ENCODE data around the gene CALN1.

CALN1 gene

GRCh38 chr7:72321637-72322036 is 90.5 kb downstream of the CALN1 start:
- no peak for DNase-seq

- DNase-seq: no peak
These were observed 91.1 kb downstream of the CALN1 start for GRCh38 chr7:72321081-72321480.

- no peak for DNase-seq
These were observed 94.8 kb downstream of the CALN1 start for GRCh38 chr7:72317341-72317740.

- no peak for DNase-seq
These were observed 96.0 kb downstream of the CALN1 start for GRCh38 chr7:72316148-72316547.

- no peak for DNase-seq
These were observed 98.2 kb downstream of the CALN1 start for GRCh38 chr7:72313906-72314305.

GRCh38 chr7:72310301-72310700 is 101.8 kb downstream of the CALN1 start:
- DNase-seq: no peak

- DNase-seq: no peak
These were observed 102.7 kb downstream of the CALN1 start for GRCh38 chr7:72309476-72309875.

GRCh38 chr7:72308986-72309385 is 103.2 kb downstream of the CALN1 start:
- no peak for DNase-seq

GRCh38 chr7:72307566-72307965 is 104.6 kb downstream of the CALN1 start:
- DNase-seq: no peak

- DNase-seq: no peak
These were observed 113.2 kb downstream of the CALN1 start for GRCh38 chr7:72298912-72299311.

- no peak for DNase-seq
These were observed 114.0 kb downstream of the CALN1 start for GRCh38 chr7:72298091-72298490.

- no peak for DNase-seq
These were observed 114.5 kb downstream of the CALN1 start for GRCh38 chr7:72297636-72298035.

- no peak for DNase-seq
These were observed 119.3 kb downstream of the CALN1 start for GRCh38 chr7:72292794-72293193.

- no peak for DNase-seq
These were observed 120.0 kb downstream of the CALN1 start for GRCh38 chr7:72292118-72292517.

- no peak for DNase-seq
These were observed 125.6 kb downstream of the CALN1 start for GRCh38 chr7:72286519-72286918.

GRCh38 chr7:72283309-72283708 is 128.8 kb downstream of the CALN1 start:
- DNase-seq: no peak

GRCh38 chr7:72281308-72281707 is 130.8 kb downstream of the CALN1 start:
- no peak for DNase-seq

GRCh38 chr7:72279203-72279602 is 132.9 kb downstream of the CALN1 start:
- no peak for DNase-seq

- DNase-seq: no peak
These were observed 133.6 kb downstream of the CALN1 start for GRCh38 chr7:72278550-72278949.

- DNase-seq: no peak
These were observed 136.6 kb downstream of the CALN1 start for GRCh38 chr7:72275382-72276070.

GRCh38 chr7:72272479-72272878 is 139.7 kb downstream of the CALN1 start:
- no peak for DNase-seq

- no peak for DNase-seq
These were observed 143.3 kb downstream of the CALN1 start for GRCh38 chr7:72268796-72269195.

- DNase-seq: no peak
These were observed 144.0 kb downstream of the CALN1 start for GRCh38 chr7:72268090-72268489.

- DNase-seq: no peak
These were observed 144.8 kb downstream of the CALN1 start for GRCh38 chr7:72267291-72267800.

GRCh38 chr7:72266771-72267170 is 145.4 kb downstream of the CALN1 start:
- no peak for DNase-seq

Data from activated CD4-positive, alpha-beta T cell treated with anti-CD3 and anti-CD28 coated beads, Interleukin-2, amount 50 U/mL, for 16 hours (primary cell).